ENCODE data around the gene RSF1.

Gene RSF1

GRCh38 chr11:77779935-77780334 is 40.6 kb downstream of the RSF1 start:
- Histone ChIP-seq H3K27me3 (ENCODE audit: control insufficient read depth in 1 of 2, insufficient read depth in 2 of 2, low read length in 2 of 2) (no peaks in the 10 kb centered on the region), H3K4me1 (ENCODE audit: control insufficient read depth, insufficient read depth, low read length) (no peaks in the 10 kb centered on the region), H3K36me3 (ENCODE audit: control insufficient read depth in 2 of 2, insufficient read depth in 2 of 2, low read length in 2 of 2) (no peaks in the 10 kb centered on the region), H3K9ac (ENCODE audit: low read length in 2 of 2) (no peak overlapping the region), H3K27ac (ENCODE audit: low read length) (no peak overlapping the region), H3K9me3 (ENCODE audit: control insufficient read depth in 2 of 2, low read length in 2 of 2) (no peaks in the 10 kb centered on the region), H3K4me3 (ENCODE audit: low read length in 2 of 2) (no peak overlapping the region)

DNA sequence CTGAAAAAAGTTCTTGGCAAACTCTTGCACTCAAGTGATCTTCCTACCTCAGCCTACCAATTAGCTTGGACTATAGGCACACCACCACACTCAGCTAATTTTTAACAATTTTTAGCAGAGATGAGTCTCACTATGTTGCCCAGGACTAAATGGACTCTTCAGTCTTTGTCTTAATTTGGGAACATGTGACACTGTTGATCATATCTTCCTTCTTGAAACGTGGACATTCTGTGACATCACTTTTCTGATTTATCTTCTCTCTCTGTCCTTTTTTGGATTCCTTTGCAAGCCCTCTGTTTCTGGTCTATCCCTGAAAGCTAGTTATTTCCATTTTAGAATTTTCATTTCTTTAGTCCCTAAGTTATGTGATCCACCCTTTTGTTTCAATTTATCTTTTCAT is 42.0 kb downstream of the RSF1 start:
- Histone ChIP-seq H3K27me3 (ENCODE audit: control insufficient read depth in 1 of 2, insufficient read depth in 2 of 2, low read length in 2 of 2) (no peaks in the 10 kb centered on the region), H3K4me3 (ENCODE audit: low read length in 2 of 2) (no peak overlapping the region), H3K9ac (ENCODE audit: low read length in 2 of 2) (no peak overlapping the region), H3K9me3 (ENCODE audit: control insufficient read depth in 2 of 2, low read length in 2 of 2) (no peaks in the 10 kb centered on the region), H3K36me3 (ENCODE audit: control insufficient read depth in 2 of 2, insufficient read depth in 2 of 2, low read length in 2 of 2) (no peaks in the 10 kb centered on the region), H3K27ac (ENCODE audit: low read length) (no peak overlapping the region), H3K4me1 (ENCODE audit: control insufficient read depth, insufficient read depth, low read length) (no peaks in the 10 kb centered on the region)

- H3K27me3 ChIP-seq (ENCODE audit: control insufficient read depth in 1 of 2, insufficient read depth in 2 of 2, low read length in 2 of 2) = no peaks in the 10 kb centered on the region
- no peaks in the 10 kb centered on the region for H3K36me3 ChIP-seq (ENCODE audit: control insufficient read depth in 2 of 2, insufficient read depth in 2 of 2, low read length in 2 of 2)
- H3K4me1 ChIP-seq (ENCODE audit: control insufficient read depth, insufficient read depth, low read length) = no peaks in the 10 kb centered on the region
- H3K9me3 ChIP-seq (ENCODE audit: control insufficient read depth in 2 of 2, low read length in 2 of 2) = no peaks in the 10 kb centered on the region
- H3K9ac ChIP-seq (ENCODE audit: low read length in 2 of 2) = no peak overlapping the region
- H3K27ac ChIP-seq (ENCODE audit: low read length) = no peak overlapping the region
- no peak overlapping the region for H3K4me3 ChIP-seq (ENCODE audit: low read length in 2 of 2)
Observed at GRCh38 chr11:77778118-77778517, 42.4 kb downstream of the RSF1 start.

- Histone ChIP-seq H3K27ac (ENCODE audit: low read length) (no peak overlapping the region), H3K4me1 (ENCODE audit: control insufficient read depth, insufficient read depth, low read length) (no peaks in the 10 kb centered on the region)
Observed at GRCh38 chr11:77776455-77776854, 44.1 kb downstream of the RSF1 start.

GRCh38 chr11:77775936-77776335 is 44.6 kb downstream of the RSF1 start:
- H3K4me1 ChIP-seq (ENCODE audit: control insufficient read depth, insufficient read depth, low read length) = no peaks in the 10 kb centered on the region
- no peak overlapping the region for H3K4me3 ChIP-seq (ENCODE audit: low read length in 2 of 2)
- H3K27me3 ChIP-seq (ENCODE audit: control insufficient read depth in 1 of 2, insufficient read depth in 2 of 2, low read length in 2 of 2) = no peaks in the 10 kb centered on the region
- no peaks in the 10 kb centered on the region for H3K9me3 ChIP-seq (ENCODE audit: control insufficient read depth in 2 of 2, low read length in 2 of 2)
- no peak overlapping the region for H3K9ac ChIP-seq (ENCODE audit: low read length in 2 of 2)
- no peak overlapping the region for H3K27ac ChIP-seq (ENCODE audit: low read length)
- no peaks in the 10 kb centered on the region for H3K36me3 ChIP-seq (ENCODE audit: control insufficient read depth in 2 of 2, insufficient read depth in 2 of 2, low read length in 2 of 2)

More at GRCh38 chr11:77776455-77776854, 44.1 kb downstream of the RSF1 start:
- Histone ChIP-seq H3K36me3 (ENCODE audit: control insufficient read depth in 2 of 2, insufficient read depth in 2 of 2, low read length in 2 of 2) (no peaks in the 10 kb centered on the region), H3K9ac (ENCODE audit: low read length in 2 of 2) (no peak overlapping the region), H3K9me3 (ENCODE audit: control insufficient read depth in 2 of 2, low read length in 2 of 2) (no peaks in the 10 kb centered on the region), H3K4me3 (ENCODE audit: low read length in 2 of 2) (no peak overlapping the region), H3K27me3 (ENCODE audit: control insufficient read depth in 1 of 2, insufficient read depth in 2 of 2, low read length in 2 of 2) (no peaks in the 10 kb centered on the region)

GRCh38 chr11:77771135-77771534 is 49.4 kb downstream of the RSF1 start:
- Histone ChIP-seq H3K36me3 (ENCODE audit: control insufficient read depth in 2 of 2, insufficient read depth in 2 of 2, low read length in 2 of 2) (no peaks in the 10 kb centered on the region), H3K4me3 (ENCODE audit: low read length in 2 of 2) (no peak overlapping the region), H3K4me1 (ENCODE audit: control insufficient read depth, insufficient read depth, low read length) (no peaks in the 10 kb centered on the region), H3K9ac (ENCODE audit: low read length in 2 of 2) (no peak overlapping the region), H3K9me3 (ENCODE audit: control insufficient read depth in 2 of 2, low read length in 2 of 2) (no peaks in the 10 kb centered on the region), H3K27me3 (ENCODE audit: control insufficient read depth in 1 of 2, insufficient read depth in 2 of 2, low read length in 2 of 2) (no peaks in the 10 kb centered on the region), H3K27ac (ENCODE audit: low read length) (no peak overlapping the region)

DNA sequence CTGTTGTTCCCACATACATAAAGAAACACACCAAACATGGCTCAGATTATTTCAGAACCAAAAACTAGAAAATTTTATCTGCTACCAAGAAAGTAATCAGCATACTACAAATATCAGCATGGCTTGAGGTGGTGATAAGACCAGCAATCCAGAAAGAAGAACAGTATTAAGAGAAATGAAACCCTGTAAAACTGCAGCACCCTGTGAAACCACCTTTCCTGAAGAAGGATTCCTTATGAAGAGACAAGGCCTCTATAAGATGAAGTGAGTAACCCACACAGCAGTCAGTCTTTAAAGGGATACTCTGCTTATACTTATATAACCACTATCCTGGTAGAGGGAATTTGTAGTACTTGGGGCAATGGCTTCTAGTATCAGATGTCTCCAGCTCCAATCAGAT is 49.9 kb downstream of the RSF1 start:
- H3K4me1 ChIP-seq (ENCODE audit: control insufficient read depth, insufficient read depth, low read length) = no peaks in the 10 kb centered on the region
- H3K4me3 ChIP-seq (ENCODE audit: low read length in 2 of 2) = no peak overlapping the region

DNA sequence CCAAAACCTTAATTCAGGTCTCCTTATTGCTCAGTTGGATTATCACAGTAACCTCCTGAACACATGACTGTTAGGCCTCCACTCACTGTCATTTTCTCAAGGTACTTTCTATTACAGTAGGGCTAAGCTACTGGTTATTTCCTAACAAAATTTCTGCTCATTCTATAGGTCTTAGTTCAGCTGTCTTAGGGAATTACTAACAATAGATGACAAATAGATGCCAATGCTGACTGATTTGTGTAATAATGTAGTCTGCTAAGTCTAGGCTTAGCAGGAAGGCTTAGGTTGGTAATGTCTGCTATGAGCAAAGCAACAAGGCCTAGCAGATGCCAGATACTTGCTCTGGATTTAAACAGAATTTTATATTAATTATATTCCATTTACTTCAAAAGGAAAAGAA is 58.1 kb downstream of the RSF1 start:
- Histone ChIP-seq H3K9ac (ENCODE audit: low read length in 2 of 2) (no peak overlapping the region), H3K27me3 (ENCODE audit: control insufficient read depth in 1 of 2, insufficient read depth in 2 of 2, low read length in 2 of 2) (no peaks in the 10 kb centered on the region), H3K4me3 (ENCODE audit: low read length in 2 of 2) (no peak overlapping the region), H3K9me3 (ENCODE audit: control insufficient read depth in 2 of 2, low read length in 2 of 2) (no peaks in the 10 kb centered on the region), H3K27ac (ENCODE audit: low read length) (no peak overlapping the region), H3K36me3 (ENCODE audit: control insufficient read depth in 2 of 2, insufficient read depth in 2 of 2, low read length in 2 of 2) (peaks cover 8 to 9% of the 10 kb centered on the region in 2 donors), H3K4me1 (ENCODE audit: control insufficient read depth, insufficient read depth, low read length) (no peaks in the 10 kb centered on the region)

More for the DNA sequence above, 49.9 kb downstream of the RSF1 start:
- Histone ChIP-seq H3K9me3 (ENCODE audit: control insufficient read depth in 2 of 2, low read length in 2 of 2) (no peaks in the 10 kb centered on the region), H3K9ac (ENCODE audit: low read length in 2 of 2) (no peak overlapping the region), H3K27ac (ENCODE audit: low read length) (no peak overlapping the region), H3K36me3 (ENCODE audit: control insufficient read depth in 2 of 2, insufficient read depth in 2 of 2, low read length in 2 of 2) (no peaks in the 10 kb centered on the region), H3K27me3 (ENCODE audit: control insufficient read depth in 1 of 2, insufficient read depth in 2 of 2, low read length in 2 of 2) (no peaks in the 10 kb centered on the region)

DNA sequence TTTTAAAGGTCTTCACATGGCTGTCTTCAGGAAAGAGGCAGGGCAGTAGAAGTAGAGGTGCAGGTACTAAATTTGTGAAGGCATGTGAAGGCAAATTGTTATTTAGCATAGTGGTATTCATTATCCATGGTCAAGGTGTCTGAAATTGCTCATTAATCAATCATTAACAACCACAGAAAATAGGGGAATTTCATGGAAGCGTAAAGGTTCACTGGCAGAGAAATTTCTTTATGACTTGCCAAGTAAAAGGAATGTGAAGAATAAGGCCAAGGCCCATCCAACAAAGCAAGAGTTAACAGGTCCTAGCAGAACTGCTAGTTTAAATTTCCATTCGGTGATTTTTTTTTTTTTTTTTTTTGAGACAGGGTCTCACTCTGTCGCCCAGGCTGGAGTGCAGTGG is 59.0 kb downstream of the RSF1 start:
- Histone ChIP-seq H3K27me3 (ENCODE audit: control insufficient read depth in 1 of 2, insufficient read depth in 2 of 2, low read length in 2 of 2) (no peaks in the 10 kb centered on the region), H3K36me3 (ENCODE audit: control insufficient read depth in 2 of 2, insufficient read depth in 2 of 2, low read length in 2 of 2) (peaks cover 8 to 9% of the 10 kb centered on the region in 2 donors), H3K27ac (ENCODE audit: low read length) (no peak overlapping the region), H3K4me3 (ENCODE audit: low read length in 2 of 2) (no peak overlapping the region), H3K4me1 (ENCODE audit: control insufficient read depth, insufficient read depth, low read length) (no peaks in the 10 kb centered on the region), H3K9ac (ENCODE audit: low read length in 2 of 2) (no peak overlapping the region), H3K9me3 (ENCODE audit: control insufficient read depth in 2 of 2, low read length in 2 of 2) (no peaks in the 10 kb centered on the region)

DNA sequence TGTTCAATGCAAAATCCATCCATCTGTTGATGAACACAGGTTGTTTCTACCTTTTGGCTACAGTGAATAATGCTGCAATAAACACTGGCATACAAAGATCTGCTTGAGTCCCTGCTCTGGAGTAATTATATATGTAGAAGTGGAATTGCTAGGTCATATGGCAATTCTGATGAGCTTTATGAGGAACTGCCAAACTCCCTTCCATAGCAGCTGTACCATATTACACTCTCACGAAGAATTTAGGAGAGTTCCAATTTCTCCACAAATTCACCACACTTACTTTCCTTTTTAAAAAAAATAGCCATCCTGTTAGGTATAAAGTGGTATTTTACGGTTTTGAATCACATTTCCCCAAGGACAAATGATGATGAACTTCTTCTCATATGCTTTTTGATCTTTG is 62.2 kb downstream of the RSF1 start:
- H3K9ac ChIP-seq (ENCODE audit: low read length in 2 of 2) = no peak overlapping the region
- H3K36me3 ChIP-seq (ENCODE audit: control insufficient read depth in 2 of 2, insufficient read depth in 2 of 2, low read length in 2 of 2) = peaks cover 5 to 6% of the 10 kb centered on the region in 2 donors
- H3K4me1 ChIP-seq (ENCODE audit: control insufficient read depth, insufficient read depth, low read length) = no peaks in the 10 kb centered on the region
- H3K9me3 ChIP-seq (ENCODE audit: control insufficient read depth in 2 of 2, low read length in 2 of 2) = no peaks in the 10 kb centered on the region
- H3K4me3 ChIP-seq (ENCODE audit: low read length in 2 of 2) = no peak overlapping the region
- no peaks in the 10 kb centered on the region for H3K27me3 ChIP-seq (ENCODE audit: control insufficient read depth in 1 of 2, insufficient read depth in 2 of 2, low read length in 2 of 2)
- H3K27ac ChIP-seq (ENCODE audit: low read length) = no peak overlapping the region

GRCh38 chr11:77753230-77753629 is 67.3 kb downstream of the RSF1 start:
- no peaks in the 10 kb centered on the region for H3K9me3 ChIP-seq (ENCODE audit: control insufficient read depth in 2 of 2, low read length in 2 of 2)
- no peak overlapping the region for H3K4me3 ChIP-seq (ENCODE audit: low read length in 2 of 2)
- no peak overlapping the region for H3K9ac ChIP-seq (ENCODE audit: low read length in 2 of 2)
- peaks cover 8% of the 10 kb centered on the region for H3K4me1 ChIP-seq (ENCODE audit: control insufficient read depth, insufficient read depth, low read length)
- H3K27ac ChIP-seq (ENCODE audit: low read length) = no peak overlapping the region
- peaks cover 3 to 4% of the 10 kb centered on the region in 2 donors for H3K36me3 ChIP-seq (ENCODE audit: control insufficient read depth in 2 of 2, insufficient read depth in 2 of 2, low read length in 2 of 2)
- H3K27me3 ChIP-seq (ENCODE audit: control insufficient read depth in 1 of 2, insufficient read depth in 2 of 2, low read length in 2 of 2) = no peaks in the 10 kb centered on the region
